ENCODE data around the gene MINDY2.

DNA sequence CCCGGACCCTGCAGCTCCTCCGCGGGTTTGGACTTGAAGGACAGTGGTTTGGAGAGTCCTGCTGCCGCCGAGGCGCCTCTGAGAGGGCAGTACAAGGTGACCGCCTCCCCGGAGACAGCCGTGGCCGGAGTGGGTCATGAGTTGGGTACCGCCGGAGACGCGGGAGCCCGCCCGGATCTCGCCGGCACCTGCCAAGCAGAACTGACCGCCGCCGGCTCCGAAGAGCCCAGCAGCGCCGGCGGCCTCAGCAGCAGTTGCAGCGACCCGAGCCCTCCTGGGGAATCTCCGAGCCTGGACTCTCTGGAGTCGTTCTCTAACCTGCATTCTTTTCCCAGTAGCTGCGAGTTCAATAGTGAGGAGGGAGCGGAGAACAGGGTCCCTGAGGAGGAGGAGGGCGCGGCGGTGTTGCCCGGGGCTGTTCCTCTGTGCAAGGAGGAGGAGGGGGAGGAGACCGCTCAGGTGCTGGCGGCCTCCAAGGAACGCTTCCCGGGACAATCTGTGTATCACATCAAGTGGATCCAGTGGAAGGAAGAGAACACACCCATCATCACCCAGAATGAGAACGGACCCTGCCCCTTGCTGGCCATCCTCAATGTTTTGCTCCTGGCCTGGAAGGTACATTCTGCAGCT, 634 bp downstream of the MINDY2 start:
- TF ChIP-seq, protein P1, sequence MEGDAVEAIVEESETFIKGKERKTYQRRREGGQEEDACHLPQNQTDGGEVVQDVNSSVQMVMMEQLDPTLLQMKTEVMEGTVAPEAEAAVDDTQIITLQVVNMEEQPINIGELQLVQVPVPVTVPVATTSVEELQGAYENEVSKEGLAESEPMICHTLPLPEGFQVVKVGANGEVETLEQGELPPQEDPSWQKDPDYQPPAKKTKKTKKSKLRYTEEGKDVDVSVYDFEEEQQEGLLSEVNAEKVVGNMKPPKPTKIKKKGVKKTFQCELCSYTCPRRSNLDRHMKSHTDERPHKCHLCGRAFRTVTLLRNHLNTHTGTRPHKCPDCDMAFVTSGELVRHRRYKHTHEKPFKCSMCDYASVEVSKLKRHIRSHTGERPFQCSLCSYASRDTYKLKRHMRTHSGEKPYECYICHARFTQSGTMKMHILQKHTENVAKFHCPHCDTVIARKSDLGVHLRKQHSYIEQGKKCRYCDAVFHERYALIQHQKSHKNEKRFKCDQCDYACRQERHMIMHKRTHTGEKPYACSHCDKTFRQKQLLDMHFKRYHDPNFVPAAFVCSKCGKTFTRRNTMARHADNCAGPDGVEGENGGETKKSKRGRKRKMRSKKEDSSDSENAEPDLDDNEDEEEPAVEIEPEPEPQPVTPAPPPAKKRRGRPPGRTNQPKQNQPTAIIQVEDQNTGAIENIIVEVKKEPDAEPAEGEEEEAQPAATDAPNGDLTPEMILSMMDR (IDR thresholded peaks at IDR 0.05; ENCODE audit: low read length), result no peak
- TF ChIP-seq EZH2 (IDR thresholded peaks at IDR 0.05; ENCODE audit: borderline replicate concordance, low read length), result no peak

Measured in OCI-LY1 (cell line).